ENCODE data around the gene WDR43. TPM values are rescaled to one million over a fixed set of nuclear protein-coding genes. Genes with fewer than 3 reads are reported as not detected.

The WDR43 gene
- polyA plus RNA-seq, 1 of the 3 experiments (the other 2 are of a cell fraction): 35.1 TPM

- Histone ChIP-seq H4K20me1 (ENCODE audit: insufficient read depth) (no peaks in the 10 kb centered on the region), H3K27me3 (ENCODE audit: insufficient read depth) (no peaks in the 10 kb centered on the region; the same call in 1 of the 2 replicates), H3K36me3 (replicated peaks in 1 of 2; ENCODE audit: control insufficient read depth in 1 of 2, insufficient read depth in 2 of 2, low read length in 1 of 2) (no peaks in the 10 kb centered on the region), H3K4me2 (no peak overlapping the region), H3K9me3 (no peaks in the 10 kb centered on the region), H3K79me2 (ENCODE audit: insufficient read depth) (no peaks in the 10 kb centered on the region), H3F3A (replicated peaks; ENCODE audit: insufficient read depth) (no peaks in the 10 kb centered on the region), H3K4me3 (ENCODE audit: low read depth in 2 of 2, low read length in 1 of 2) (no peak overlapping the region), H3K9ac (no peak overlapping the region), H3K9me2 (no peaks in the 10 kb centered on the region), H3K27ac (ENCODE audit: low read depth in 2 of 2, low read length in 1 of 2) (no peak overlapping the region), H3K4me1 (ENCODE audit: control insufficient read depth in 1 of 2, insufficient read depth in 2 of 2, low read depth in 1 of 2, low read length in 1 of 2) (peaks cover 0 to 18% of the 10 kb centered on the region in 2 experiments; a peak in 1 of 4 replicates), H2AFZ (ENCODE audit: low read depth) (no peak overlapping the region)
- CTCF ChIA-PET: no interaction called here
- POLR2A ChIA-PET: no interaction called here
- 72% methylated on average over 16 of the region's 16 CpGs for WGBS (ENCODE audit: low lambda C conversion rate)
- DNase-seq: no peak
- TF ChIP-seq MXI1 (IDR thresholded peaks at IDR 0.05; ENCODE audit: low read depth, low read length) (no peak), CHD2 (IDR thresholded peaks at IDR 0.05; ENCODE audit: low read length, partially characterized antibody) (no peak), FOSL2 (IDR thresholded peaks at IDR 0.05; ENCODE audit: borderline replicate concordance, low read depth) (no peak), RFX5 (IDR thresholded peaks at IDR 0.05; ENCODE audit: low read length) (no peak), YY1 (IDR thresholded peaks at IDR 0.05; ENCODE audit: low read depth) (no peak), TAF1 (IDR thresholded peaks at IDR 0.05; ENCODE audit: borderline replicate concordance, low read depth, low read length) (no peak)
- TF ChIP-seq, protein P1, sequence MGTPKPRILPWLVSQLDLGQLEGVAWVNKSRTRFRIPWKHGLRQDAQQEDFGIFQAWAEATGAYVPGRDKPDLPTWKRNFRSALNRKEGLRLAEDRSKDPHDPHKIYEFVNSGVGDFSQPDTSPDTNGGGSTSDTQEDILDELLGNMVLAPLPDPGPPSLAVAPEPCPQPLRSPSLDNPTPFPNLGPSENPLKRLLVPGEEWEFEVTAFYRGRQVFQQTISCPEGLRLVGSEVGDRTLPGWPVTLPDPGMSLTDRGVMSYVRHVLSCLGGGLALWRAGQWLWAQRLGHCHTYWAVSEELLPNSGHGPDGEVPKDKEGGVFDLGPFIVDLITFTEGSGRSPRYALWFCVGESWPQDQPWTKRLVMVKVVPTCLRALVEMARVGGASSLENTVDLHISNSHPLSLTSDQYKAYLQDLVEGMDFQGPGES (IDR thresholded peaks at IDR 0.05; ENCODE audit: low read depth, low read length): no peak
- TF ChIP-seq, protein P2, sequence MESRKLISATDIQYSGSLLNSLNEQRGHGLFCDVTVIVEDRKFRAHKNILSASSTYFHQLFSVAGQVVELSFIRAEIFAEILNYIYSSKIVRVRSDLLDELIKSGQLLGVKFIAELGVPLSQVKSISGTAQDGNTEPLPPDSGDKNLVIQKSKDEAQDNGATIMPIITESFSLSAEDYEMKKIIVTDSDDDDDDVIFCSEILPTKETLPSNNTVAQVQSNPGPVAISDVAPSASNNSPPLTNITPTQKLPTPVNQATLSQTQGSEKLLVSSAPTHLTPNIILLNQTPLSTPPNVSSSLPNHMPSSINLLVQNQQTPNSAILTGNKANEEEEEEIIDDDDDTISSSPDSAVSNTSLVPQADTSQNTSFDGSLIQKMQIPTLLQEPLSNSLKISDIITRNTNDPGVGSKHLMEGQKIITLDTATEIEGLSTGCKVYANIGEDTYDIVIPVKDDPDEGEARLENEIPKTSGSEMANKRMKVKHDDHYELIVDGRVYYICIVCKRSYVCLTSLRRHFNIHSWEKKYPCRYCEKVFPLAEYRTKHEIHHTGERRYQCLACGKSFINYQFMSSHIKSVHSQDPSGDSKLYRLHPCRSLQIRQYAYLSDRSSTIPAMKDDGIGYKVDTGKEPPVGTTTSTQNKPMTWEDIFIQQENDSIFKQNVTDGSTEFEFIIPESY (IDR thresholded peaks at IDR 0.05; ENCODE audit: borderline replicate concordance, low read depth): no peak
- TF ChIP-seq, protein P3, sequence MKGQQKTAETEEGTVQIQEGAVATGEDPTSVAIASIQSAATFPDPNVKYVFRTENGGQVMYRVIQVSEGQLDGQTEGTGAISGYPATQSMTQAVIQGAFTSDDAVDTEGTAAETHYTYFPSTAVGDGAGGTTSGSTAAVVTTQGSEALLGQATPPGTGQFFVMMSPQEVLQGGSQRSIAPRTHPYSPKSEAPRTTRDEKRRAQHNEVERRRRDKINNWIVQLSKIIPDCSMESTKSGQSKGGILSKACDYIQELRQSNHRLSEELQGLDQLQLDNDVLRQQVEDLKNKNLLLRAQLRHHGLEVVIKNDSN (IDR thresholded peaks at IDR 0.05; ENCODE audit: borderline replicate concordance, low read depth): no peak
- TF ChIP-seq, protein P4, sequence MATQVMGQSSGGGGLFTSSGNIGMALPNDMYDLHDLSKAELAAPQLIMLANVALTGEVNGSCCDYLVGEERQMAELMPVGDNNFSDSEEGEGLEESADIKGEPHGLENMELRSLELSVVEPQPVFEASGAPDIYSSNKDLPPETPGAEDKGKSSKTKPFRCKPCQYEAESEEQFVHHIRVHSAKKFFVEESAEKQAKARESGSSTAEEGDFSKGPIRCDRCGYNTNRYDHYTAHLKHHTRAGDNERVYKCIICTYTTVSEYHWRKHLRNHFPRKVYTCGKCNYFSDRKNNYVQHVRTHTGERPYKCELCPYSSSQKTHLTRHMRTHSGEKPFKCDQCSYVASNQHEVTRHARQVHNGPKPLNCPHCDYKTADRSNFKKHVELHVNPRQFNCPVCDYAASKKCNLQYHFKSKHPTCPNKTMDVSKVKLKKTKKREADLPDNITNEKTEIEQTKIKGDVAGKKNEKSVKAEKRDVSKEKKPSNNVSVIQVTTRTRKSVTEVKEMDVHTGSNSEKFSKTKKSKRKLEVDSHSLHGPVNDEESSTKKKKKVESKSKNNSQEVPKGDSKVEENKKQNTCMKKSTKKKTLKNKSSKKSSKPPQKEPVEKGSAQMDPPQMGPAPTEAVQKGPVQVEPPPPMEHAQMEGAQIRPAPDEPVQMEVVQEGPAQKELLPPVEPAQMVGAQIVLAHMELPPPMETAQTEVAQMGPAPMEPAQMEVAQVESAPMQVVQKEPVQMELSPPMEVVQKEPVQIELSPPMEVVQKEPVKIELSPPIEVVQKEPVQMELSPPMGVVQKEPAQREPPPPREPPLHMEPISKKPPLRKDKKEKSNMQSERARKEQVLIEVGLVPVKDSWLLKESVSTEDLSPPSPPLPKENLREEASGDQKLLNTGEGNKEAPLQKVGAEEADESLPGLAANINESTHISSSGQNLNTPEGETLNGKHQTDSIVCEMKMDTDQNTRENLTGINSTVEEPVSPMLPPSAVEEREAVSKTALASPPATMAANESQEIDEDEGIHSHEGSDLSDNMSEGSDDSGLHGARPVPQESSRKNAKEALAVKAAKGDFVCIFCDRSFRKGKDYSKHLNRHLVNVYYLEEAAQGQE (IDR thresholded peaks at IDR 0.05; ENCODE audit: low read depth, low read length): no peak
Observed at GRCh38 chr2:28990445-28990844, 96.0 kb downstream of the WDR43 start.
